HEK293 (cell line): ENCODE results near the gene LONRF2.

Experiments
- CTCF ChIA-PET: fragments of 350-600 bp; formaldehyde crosslinking; extraction: SDS; loops from one replicate; lab custom pipeline; 2021; ENCODE audit warnings: antibody characterized with exemption; lab: Yijun Ruan, JAX
- POLR2A ChIA-PET: fragments of 300-600 bp; formaldehyde crosslinking; extraction: SDS; loops from one replicate; lab custom pipeline; 2020; ENCODE audit warnings: antibody characterized with exemption, inconsistent platforms; lab: Yijun Ruan, JAX
- H3K27ac ChIP-seq: fragments of 200-500 bp; sonication (Bioruptor generic); 2 replicates; pipeline ENCODE4 v1.5.1; 2014; ENCODE audit warnings: low read depth, low read length, control low read depth, inconsistent platforms; ENCODE audit errors: extremely low read depth
- H3K36me3 ChIP-seq, 2 experiments: fragments of 200-500 bp in 1 of 2; sonication (Bioruptor generic) in 1 of 2; 1 replicate in 1 of 2; 2 replicates in 1 of 2; pipeline ENCODE4 v1.5.1; 2014 to 2017; ENCODE audit warnings: inconsistent platforms in 2 of 2, low read length in 2 of 2; ENCODE audit not compliant: control insufficient read depth in 2 of 2, insufficient read depth in 1 of 2
- H3K4me1 ChIP-seq: fragments of 200-500 bp; sonication (Bioruptor generic); 2 replicates; pipeline ENCODE4 v1.5.1; 2014; ENCODE audit warnings: mild to moderate bottlenecking, low read length, inconsistent platforms; ENCODE audit not compliant: control insufficient read depth, insufficient read depth
- H3K4me3 ChIP-seq: 2 replicates; pipeline ENCODE4 v1.5.1; 2011; ENCODE audit warnings: low read depth, mild to moderate bottlenecking, control low read depth, low read length, moderate library complexity
- H3K9me3 ChIP-seq: fragments of 200-500 bp; sonication (Bioruptor generic); 2 replicates; pipeline ENCODE4 v1.5.1; 2014; ENCODE audit warnings: low read depth, low read length, inconsistent platforms; ENCODE audit not compliant: control insufficient read depth, insufficient read depth
- BCL6B ChIP-seq: fragments of 450-650 bp; formaldehyde crosslinking; IDR thresholded peaks from 2 replicates; pipeline ENCODE4 v1.5.1; 2017; ENCODE audit warnings: missing biosample characterization, missing genetic modification characterization
- GFI1B ChIP-seq: fragments of 450-650 bp; formaldehyde crosslinking; IDR thresholded peaks from 2 replicates; pipeline ENCODE4 v1.5.1; 2016; ENCODE audit warnings: missing biosample characterization, missing genetic modification characterization
- KLF10 ChIP-seq: fragments of 450-650 bp; IDR thresholded peaks from 2 replicates; pipeline ENCODE4 v1.5.1; 2018; ENCODE audit warnings: missing biosample characterization, mild to moderate bottlenecking, missing genetic modification characterization
- TCF7L2 ChIP-seq: IDR thresholded peaks from 2 replicates; pipeline ENCODE4 v1.6.1; 2011; ENCODE audit warnings: low read depth, mild to moderate bottlenecking, inconsistent platforms, low read length, moderate library complexity, borderline replicate concordance
- ZBTB20 ChIP-seq: fragments of 450-650 bp; formaldehyde crosslinking; IDR thresholded peaks from 2 replicates; pipeline ENCODE4 v1.5.1; 2016; ENCODE audit warnings: missing biosample characterization, missing genetic modification characterization
- ZBTB21 ChIP-seq: fragments of 450-650 bp; formaldehyde crosslinking; IDR thresholded peaks from 2 replicates; pipeline ENCODE4 v1.5.1; 2017; ENCODE audit warnings: missing biosample characterization, missing genetic modification characterization
- ZFP37 ChIP-seq: fragments of 450-650 bp; formaldehyde crosslinking; IDR thresholded peaks from 2 replicates; pipeline ENCODE4 v1.5.1; 2016; ENCODE audit warnings: missing biosample characterization, missing genetic modification characterization
- ZFP41 ChIP-seq: fragments of 450-650 bp; formaldehyde crosslinking; IDR thresholded peaks from 2 replicates; pipeline ENCODE4 v1.5.1; 2016; ENCODE audit warnings: missing biosample characterization, missing genetic modification characterization, borderline replicate concordance
- ZNF114 ChIP-seq: fragments of 450-650 bp; formaldehyde crosslinking; IDR thresholded peaks from 2 replicates; pipeline ENCODE4 v1.5.0; 2017; ENCODE audit warnings: missing biosample characterization, missing genetic modification characterization
- ZNF341 ChIP-seq: fragments of 450-650 bp; formaldehyde crosslinking; IDR thresholded peaks from 2 replicates; pipeline ENCODE4; 2016; ENCODE audit warnings: low read depth, missing biosample characterization, missing genetic modification characterization
- ZNF37A ChIP-seq: fragments of 450-650 bp; IDR thresholded peaks from 2 replicates; pipeline ENCODE4 v1.5.1; 2018; ENCODE audit warnings: missing biosample characterization, missing genetic modification characterization
- ZNF423 ChIP-seq: fragments of 450-650 bp; formaldehyde crosslinking; IDR thresholded peaks from 2 replicates; pipeline ENCODE4 v1.5.1; 2016; ENCODE audit warnings: missing biosample characterization, missing genetic modification characterization
- ZNF518A ChIP-seq: fragments of 450-650 bp; formaldehyde crosslinking; conservative IDR thresholded peaks from 2 replicates; pipeline ENCODE4 v1.5.1; 2016; ENCODE audit warnings: low read depth, missing biosample characterization, missing genetic modification characterization
- ZNF549 ChIP-seq: fragments of 450-650 bp; IDR thresholded peaks from 2 replicates; pipeline ENCODE4 v1.5.1; 2018; ENCODE audit warnings: missing biosample characterization, missing genetic modification characterization, mild to moderate bottlenecking, inconsistent platforms, moderate library complexity
- ZNF639 ChIP-seq: fragments of 450-650 bp; formaldehyde crosslinking; IDR thresholded peaks from 2 replicates; pipeline ENCODE4 v1.5.1; 2016; ENCODE audit warnings: missing biosample characterization, missing genetic modification characterization
- ZNF707 ChIP-seq: fragments of 450-650 bp; formaldehyde crosslinking; IDR thresholded peaks from 2 replicates; pipeline ENCODE4 v1.5.1; 2016; ENCODE audit warnings: missing biosample characterization, missing genetic modification characterization
- ZNF843 ChIP-seq: fragments of 450-650 bp; formaldehyde crosslinking; IDR thresholded peaks from 2 replicates; pipeline ENCODE4 v1.5.1; 2016; ENCODE audit warnings: missing biosample characterization, missing genetic modification characterization
- ZSCAN16 ChIP-seq: fragments of 450-650 bp; formaldehyde crosslinking; IDR thresholded peaks from 2 replicates; pipeline ENCODE4 v1.5.1; 2016; ENCODE audit warnings: missing biosample characterization, missing genetic modification characterization
- ZSCAN4 ChIP-seq: fragments of 450-650 bp; formaldehyde crosslinking; IDR thresholded peaks from 2 replicates; pipeline ENCODE4 v1.5.1; 2017; ENCODE audit warnings: missing biosample characterization, missing genetic modification characterization
- TF ChIP-seq, protein P1 (sequence below): fragments of 450-650 bp; formaldehyde crosslinking; IDR thresholded peaks from 2 replicates; pipeline ENCODE4 v1.5.0; 2017; ENCODE audit warnings: missing biosample characterization, missing genetic modification characterization, borderline replicate concordance
- TF ChIP-seq, protein P2 (sequence below): fragments of 450-650 bp; formaldehyde crosslinking; IDR thresholded peaks from 2 replicates; pipeline ENCODE4 v1.5.1; 2017; ENCODE audit warnings: missing biosample characterization, missing genetic modification characterization

LONRF2 gene

GRCh38 chr2:100291152-100291970 lies 30.9 kb downstream of the LONRF2 start (continued):
- TF ChIP-seq ZSCAN4 (tag by site-specific recombination) (no peak), ZFP41 (tag by site-specific recombination) (no peak), KLF10 (tag by site-specific recombination) (no peak), ZNF843 (tag by site-specific recombination) (no peak), ZBTB20 (peak; percentile 72), ZNF707 (tag by site-specific recombination) (no peak), ZNF37A (tag by site-specific recombination) (no peak), TCF7L2 (no peak), ZNF423 (tag by site-specific recombination) (no peak), ZNF639 (no peak)
- TF ChIP-seq, protein P1, sequence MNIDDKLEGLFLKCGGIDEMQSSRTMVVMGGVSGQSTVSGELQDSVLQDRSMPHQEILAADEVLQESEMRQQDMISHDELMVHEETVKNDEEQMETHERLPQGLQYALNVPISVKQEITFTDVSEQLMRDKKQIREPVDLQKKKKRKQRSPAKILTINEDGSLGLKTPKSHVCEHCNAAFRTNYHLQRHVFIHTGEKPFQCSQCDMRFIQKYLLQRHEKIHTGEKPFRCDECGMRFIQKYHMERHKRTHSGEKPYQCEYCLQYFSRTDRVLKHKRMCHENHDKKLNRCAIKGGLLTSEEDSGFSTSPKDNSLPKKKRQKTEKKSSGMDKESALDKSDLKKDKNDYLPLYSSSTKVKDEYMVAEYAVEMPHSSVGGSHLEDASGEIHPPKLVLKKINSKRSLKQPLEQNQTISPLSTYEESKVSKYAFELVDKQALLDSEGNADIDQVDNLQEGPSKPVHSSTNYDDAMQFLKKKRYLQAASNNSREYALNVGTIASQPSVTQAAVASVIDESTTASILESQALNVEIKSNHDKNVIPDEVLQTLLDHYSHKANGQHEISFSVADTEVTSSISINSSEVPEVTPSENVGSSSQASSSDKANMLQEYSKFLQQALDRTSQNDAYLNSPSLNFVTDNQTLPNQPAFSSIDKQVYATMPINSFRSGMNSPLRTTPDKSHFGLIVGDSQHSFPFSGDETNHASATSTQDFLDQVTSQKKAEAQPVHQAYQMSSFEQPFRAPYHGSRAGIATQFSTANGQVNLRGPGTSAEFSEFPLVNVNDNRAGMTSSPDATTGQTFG (tag by site-specific recombination): no peak

DNA sequence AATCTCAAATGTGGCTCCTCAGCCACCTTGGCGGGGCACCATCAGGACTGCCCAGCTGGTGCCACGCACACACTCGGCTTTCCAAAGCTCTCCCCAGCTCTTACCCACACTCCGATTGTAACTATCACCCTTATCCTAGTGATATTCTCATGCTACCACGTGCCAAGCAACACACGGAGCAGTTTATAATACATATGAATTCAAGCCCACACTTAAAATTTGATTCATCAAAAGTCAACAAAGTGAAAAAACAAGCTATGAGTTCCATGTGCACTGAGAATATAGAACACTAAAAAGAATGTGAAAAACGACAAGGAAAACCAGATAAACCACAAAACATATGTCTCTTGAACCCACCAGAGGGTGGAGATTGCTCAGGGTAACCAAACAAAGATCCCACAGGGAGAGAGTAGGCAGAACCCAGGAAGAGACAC lies 31.6 kb downstream of the LONRF2 start:
- ChIA-PET POLR2A (interaction anchor here (0.5 to 2.4 kb wide), 6 partner anchors 10 to 272 kb away, joined by 3 to 12 read pairs (median 4); partner anchors contain the start of gene PDCL3), CTCF (interaction anchor here (0.6 to 5.6 kb wide), 6 partner anchors 24 to 126 kb away, joined by 3 to 48 read pairs (median 6); no protein-coding TSS in a partner anchor)
- H3K27ac ChIP-seq: peak overlapping the region; percentile 54
- no peaks in the 10 kb centered on the region for H3K9me3 ChIP-seq
- peaks cover 6 to 68% of the 10 kb centered on the region in 2 experiments for H3K36me3 ChIP-seq
- H3K4me1 ChIP-seq: peaks cover 16% of the 10 kb centered on the region
- H3K4me3 ChIP-seq: no peak overlapping the region
- TF ChIP-seq, protein P2, sequence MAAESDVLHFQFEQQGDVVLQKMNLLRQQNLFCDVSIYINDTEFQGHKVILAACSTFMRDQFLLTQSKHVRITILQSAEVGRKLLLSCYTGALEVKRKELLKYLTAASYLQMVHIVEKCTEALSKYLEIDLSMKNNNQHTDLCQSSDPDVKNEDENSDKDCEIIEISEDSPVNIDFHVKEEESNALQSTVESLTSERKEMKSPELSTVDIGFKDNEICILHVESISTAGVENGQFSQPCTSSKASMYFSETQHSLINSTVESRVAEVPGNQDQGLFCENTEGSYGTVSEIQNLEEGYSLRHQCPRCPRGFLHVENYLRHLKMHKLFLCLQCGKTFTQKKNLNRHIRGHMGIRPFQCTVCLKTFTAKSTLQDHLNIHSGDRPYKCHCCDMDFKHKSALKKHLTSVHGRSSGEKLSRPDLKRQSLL: no peak
- TF ChIP-seq ZNF843 (tag by site-specific recombination): no peak
- no peak for TF ChIP-seq ZNF549 (tag by site-specific recombination)
- TF ChIP-seq ZNF518A (tag by site-specific recombination): no peak
- no peak for TF ChIP-seq ZFP37
- TF ChIP-seq ZBTB21 (tag by site-specific recombination): no peak
- no peak for TF ChIP-seq GFI1B (tag by site-specific recombination)
- TF ChIP-seq ZNF341 (tag by site-specific recombination): no peak
- no peak for TF ChIP-seq ZSCAN16 (tag by site-specific recombination)
- TF ChIP-seq ZNF114: no peak
- TF ChIP-seq BCL6B (tag by site-specific recombination): no peak
